ENCODE measurements around the gene PRR14L. TPM values are rescaled to one million over a fixed set of nuclear protein-coding genes. Genes with fewer than 3 reads are reported as not detected.

PRR14L gene
- total RNA-seq, 6 experiments from 2014 or later = 11.2 to 22.8 (median 17.0) TPM

DNA sequence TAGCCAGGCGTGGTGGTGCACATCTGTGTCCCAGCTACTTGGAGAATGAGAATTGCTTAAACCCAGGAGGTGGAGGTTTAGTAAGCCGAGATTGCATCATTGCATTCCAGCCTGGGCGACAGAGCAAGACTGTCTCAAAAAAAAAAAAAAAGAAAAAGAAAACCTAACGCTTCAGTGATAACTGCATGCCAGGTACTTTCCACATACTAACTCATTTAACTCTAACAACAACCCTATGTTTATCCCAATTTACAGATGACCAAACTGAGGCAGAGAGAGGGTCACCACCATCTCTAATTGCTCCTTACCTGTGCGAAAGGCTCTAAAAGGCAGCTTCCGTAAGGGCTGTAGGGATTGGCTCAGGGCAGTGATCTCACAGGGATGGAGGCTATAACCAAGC lies 99.5 kb downstream of the PRR14L start:
- Histone ChIP-seq H3K27ac (no peak overlapping the region), H3K27me3 (no peaks in the 10 kb centered on the region), H3K4me1 (peaks cover 0 to 4% (median 2%) of the 10 kb centered on the region in 4 donors), H3K36me3 (peaks cover 0 to 28% (median 9%) of the 10 kb centered on the region in 4 donors), H3K9me3 (no peaks in the 10 kb centered on the region), H3K4me3 (no peak overlapping the region)
- intact Hi-C loops (cut with DNase I) = no loop called here
- TF ChIP-seq POLR2A (IDR thresholded peaks at IDR 0.05) = no peak
- peak; percentile 39 to 72 (median 62) for ATAC-seq
- DNase-seq = no peak
- 45% methylated on average over 6 of the region's 6 CpGs for WGBS (ENCODE audit: insufficient coverage, low coverage, low lambda C conversion rate, missing lambda C conversion rate)

DNA sequence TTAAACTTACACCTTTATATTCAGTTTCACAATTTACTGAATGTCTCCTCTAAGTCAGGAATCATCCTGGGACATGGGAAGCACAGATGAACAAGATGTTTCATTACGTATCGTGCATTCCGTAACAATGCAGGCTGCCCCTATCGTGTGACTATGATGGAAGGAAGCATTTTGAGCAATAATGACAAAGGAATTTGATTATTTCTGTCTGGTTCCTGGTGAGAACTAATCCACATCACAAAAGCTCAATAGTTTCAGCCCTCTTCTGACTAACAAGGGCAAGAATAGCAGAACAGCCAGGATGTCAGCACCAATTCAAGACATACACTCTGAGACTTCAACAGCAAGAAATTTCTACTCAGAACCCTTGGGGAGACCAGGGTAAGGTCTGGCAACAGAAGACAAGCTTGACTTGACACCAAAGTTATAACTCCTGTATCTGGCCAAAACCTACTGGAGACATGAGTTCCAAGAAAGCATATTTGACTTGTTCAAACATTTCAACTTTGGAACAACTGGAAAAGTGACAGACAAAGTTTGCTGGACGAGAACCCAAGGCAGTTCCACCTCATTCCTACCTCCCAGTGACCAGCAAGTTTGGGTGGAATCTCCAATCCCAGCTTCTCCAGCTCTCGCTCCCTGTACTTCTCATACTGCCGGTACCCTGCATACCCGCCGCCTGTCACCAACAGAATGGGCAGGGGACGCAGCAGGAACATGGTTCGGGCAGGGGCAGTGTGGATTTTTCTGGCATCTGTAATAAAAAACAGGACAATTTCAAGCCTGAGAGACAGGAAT lies 102.2 kb downstream of the PRR14L start:
- WGBS (ENCODE audit: insufficient coverage, low coverage, low lambda C conversion rate, missing lambda C conversion rate) = 85% methylated on average over 11 of the region's 11 CpGs
- ATAC-seq = no peak
- Histone ChIP-seq H3K4me1 (peaks cover 0 to 4% (median 2%) of the 10 kb centered on the region in 4 donors), H3K36me3 (peaks cover 0 to 28% (median 10%) of the 10 kb centered on the region in 4 donors), H3K27ac (no peak overlapping the region), H3K9me3 (no peaks in the 10 kb centered on the region), H3K27me3 (no peaks in the 10 kb centered on the region), H3K4me3 (no peak overlapping the region)
- TF ChIP-seq POLR2A (IDR thresholded peaks at IDR 0.05) (no peak), CTCF (IDR thresholded peaks at IDR 0.05) (no peak)
- intact Hi-C loops (cut with DNase I) = no loop called here
- no peak for DNase-seq

DNA sequence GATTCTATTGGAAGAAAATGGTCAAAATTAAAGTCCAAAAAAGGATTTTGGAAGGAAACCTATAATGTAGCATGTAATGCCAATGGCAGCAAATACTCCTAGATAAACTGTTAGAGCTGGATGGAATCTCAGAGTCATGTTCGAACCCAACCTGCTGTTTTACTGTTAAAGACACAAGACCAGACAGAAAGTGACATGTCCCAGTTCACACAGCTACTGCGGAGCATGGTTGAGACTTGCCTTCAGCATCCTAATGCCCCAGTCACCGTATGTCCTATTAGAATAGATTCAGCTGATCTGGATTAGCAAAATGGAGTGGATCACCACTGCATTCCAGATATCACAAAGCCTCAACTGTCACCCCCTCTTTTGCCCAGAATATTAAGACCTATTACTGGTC lies 102.9 kb downstream of the PRR14L start:
- 100% methylated on average over 2 of the region's 3 CpGs for WGBS (ENCODE audit: insufficient coverage, low coverage, low lambda C conversion rate, missing lambda C conversion rate)
- Histone ChIP-seq H3K9me3 (no peaks in the 10 kb centered on the region), H3K27me3 (no peaks in the 10 kb centered on the region), H3K36me3 (peaks cover 0 to 28% (median 12%) of the 10 kb centered on the region in 4 donors), H3K27ac (no peak overlapping the region), H3K4me3 (no peak overlapping the region), H3K4me1 (peaks cover 0 to 4% (median 2%) of the 10 kb centered on the region in 4 donors)
- ATAC-seq (no peak), DNase-seq (no peak)
- intact Hi-C loops (cut with DNase I) = no loop called here
- TF ChIP-seq CTCF (IDR thresholded peaks at IDR 0.05) = no peak
- no peak for TF ChIP-seq POLR2A (IDR thresholded peaks at IDR 0.05)

GRCh38 chr22:31646186-31647019 lies 103.5 kb downstream of the PRR14L start:
- peaks cover 0 to 28% (median 12%) of the 10 kb centered on the region in 4 donors for H3K36me3 ChIP-seq
- ATAC-seq (peak in 1 of 4 donors; percentile 30), DNase-seq (no peak)

More at GRCh38 chr22:31646186-31647019, 103.5 kb downstream of the PRR14L start:
- Histone ChIP-seq H3K27me3 (no peaks in the 10 kb centered on the region), H3K4me1 (peaks cover 0 to 4% (median 2%) of the 10 kb centered on the region in 4 donors), H3K4me3 (no peak overlapping the region), H3K27ac (no peak overlapping the region), H3K9me3 (no peaks in the 10 kb centered on the region)
- intact Hi-C loops (cut with DNase I) = no loop called here
- WGBS (ENCODE audit: insufficient coverage, low coverage, low lambda C conversion rate, missing lambda C conversion rate) = 69% methylated on average over 6 of the region's 6 CpGs
- TF ChIP-seq CTCF (IDR thresholded peaks at IDR 0.05) = no peak
- TF ChIP-seq POLR2A (IDR thresholded peaks at IDR 0.05) = no peak
